ENCODE measurements around the gene VTI1B. TPM values are rescaled to one million over a fixed set of nuclear protein-coding genes. Genes with fewer than 3 reads are reported as not detected.

VTI1B gene
- total and polyA plus RNA-seq, 10 of the 15 experiments (the other 5 are each of a cell fraction or from before 2014, with no cell fraction given): 15.0 to 117 (median 50.5) TPM

GRCh38 chr14:67630186-67630585 is 44.2 kb downstream of the VTI1B start (continued):
- TF ChIP-seq USF1 (IDR thresholded peaks at IDR 0.05; ENCODE audit: borderline replicate concordance, extremely low read length, insufficient read depth, low read depth, low read length) (no peak), IRF4 (IDR thresholded peaks at IDR 0.05; ENCODE audit: low read depth, low read length) (no peak)

- Histone ChIP-seq H3K79me2 (ENCODE audit: control insufficient read depth, insufficient read depth, low read length) (no peaks in the 10 kb centered on the region), H3K27ac (ENCODE audit: control insufficient read depth, insufficient read depth) (no peak overlapping the region), H3K36me3 (ENCODE audit: control insufficient read depth in 2 of 2, insufficient read depth in 2 of 2, low read length in 1 of 2) (no peaks in the 10 kb centered on the region), H3K4me3 (no peak overlapping the region), H3K4me1 (ENCODE audit: control insufficient read depth, insufficient read depth, low read length) (no peaks in the 10 kb centered on the region), H2AFZ (ENCODE audit: control insufficient read depth, low read depth, low read length) (no peak overlapping the region), H4K20me1 (ENCODE audit: control insufficient read depth, insufficient read depth) (no peaks in the 10 kb centered on the region), H3K27me3 (replicated peaks in 1 of 2; ENCODE audit: control insufficient read depth in 2 of 2, insufficient read depth in 2 of 2, low read length in 1 of 2) (no peaks in the 10 kb centered on the region), H3K4me2 (ENCODE audit: control insufficient read depth, insufficient read depth) (no peak overlapping the region), H3K9me3 (replicated peaks; ENCODE audit: control insufficient read depth, insufficient read depth, low read length) (no peaks in the 10 kb centered on the region; the same call in 2 of the 3 replicates), H3K9ac (ENCODE audit: control insufficient read depth, insufficient read depth, low read length) (no peak overlapping the region)
- ATAC-seq: no peak
- ChIA-PET CTCF (interaction anchor here (3.1 kb wide), 1 partner anchor 9 kb away, joined by 14 read pairs; the partner anchor contains the start of gene ARG2), POLR2A (interaction anchor here (1.4 kb wide), 1 partner anchor 15 kb away, joined by 3 read pairs; no protein-coding TSS in a partner anchor), SMC1A (ENCODE audit: uncharacterized antibody, unreplicated experiment) (no interaction called here), RAD21 (ENCODE audit: unreplicated experiment) (interaction anchor here (0.9 kb wide), 1 partner anchor 41 kb away, joined by 4 read pairs; no protein-coding TSS in a partner anchor)
- BruUV-seq (replicated peaks): no TSS peak
- no peak for FAIRE-seq
- intact Hi-C loops (cut with micrococcal nuclease; ENCODE audit: unreplicated experiment): no loop called here
- DNase-seq (ENCODE audit: low read depth, low spot score): no peak
- in situ Hi-C loops (cut with MboI): no loop called here
- no peak for TF ChIP-seq ESRRA (IDR thresholded peaks at IDR 0.05; ENCODE audit: low read length)
- TF ChIP-seq ELK1 (IDR thresholded peaks at IDR 0.05; ENCODE audit: low read depth, low read length): no peak
- TF ChIP-seq ZBTB4 (CRISPR knock-in tag; IDR thresholded peaks at IDR 0.05): no peak
- TF ChIP-seq SRF (IDR thresholded peaks at IDR 0.05; ENCODE audit: low read depth in 2 of 2, low read length in 2 of 2): no peak
- no peak for TF ChIP-seq YBX1 (IDR thresholded peaks at IDR 0.05)
- no peak for TF ChIP-seq MAX (IDR thresholded peaks at IDR 0.05; ENCODE audit: low read depth, low read length)
- no peak for TF ChIP-seq MTA2 (IDR thresholded peaks at IDR 0.05; ENCODE audit: low read depth)
- no peak for TF ChIP-seq GABPA (IDR thresholded peaks at IDR 0.05; ENCODE audit: low read depth)
- TF ChIP-seq ATF7 (IDR thresholded peaks at IDR 0.05; ENCODE audit: low read depth): no peak
- TF ChIP-seq HSF1 (IDR thresholded peaks at IDR 0.05; ENCODE audit: low read depth, low read length): no peak
- no peak for TF ChIP-seq POLR2AphosphoS5 (IDR thresholded peaks at IDR 0.05; ENCODE audit: low read length)
- no peak for TF ChIP-seq CREM (IDR thresholded peaks at IDR 0.05; ENCODE audit: low read depth)
Measured at GRCh38 chr14:67627519-67627918, 46.9 kb downstream of the VTI1B start.

All from GM12878 (cell line).